GM12878 (cell line): Measurements from ENCODE around the gene PON3. TPM values are rescaled to one million over a fixed set of nuclear protein-coding genes. Genes with fewer than 3 reads are reported as not detected.

ENCODE experiments used
- CREB1 ChIP-seq: IDR thresholded peaks from 2 replicates; pipeline ENCODE4 v1.6.1; 2012; ENCODE audit warnings: low read depth, mild to moderate bottlenecking, inconsistent platforms
- DPF2 ChIP-seq: fragments of 450-650 bp; IDR thresholded peaks from 2 replicates; pipeline ENCODE4 v1.6.1; 2017; ENCODE audit warnings: mild to moderate bottlenecking
- KLF5 ChIP-seq: fragments of 450-650 bp; IDR thresholded peaks from 2 replicates; pipeline ENCODE4 v1.6.1; 2014; ENCODE audit warnings: mild to moderate bottlenecking; ENCODE audit not compliant: partially characterized antibody
- MEF2A ChIP-seq: IDR thresholded peaks from 2 replicates; pipeline ENCODE4 v1.6.1; 2011; ENCODE audit warnings: low read depth, mild to moderate bottlenecking, low read length, moderate library complexity; ENCODE audit not compliant: insufficient read depth
- MYC ChIP-seq: IDR thresholded peaks from 2 replicates; pipeline ENCODE4 v1.6.1; 2011; ENCODE audit warnings: mild to moderate bottlenecking, low read length, moderate library complexity, inconsistent platforms; ENCODE audit not compliant: insufficient read depth, insufficient replicate concordance, insufficient read length, severe bottlenecking
- NBN ChIP-seq: fragments of 450-650 bp; IDR thresholded peaks from 2 replicates; pipeline ENCODE4 v1.6.1; 2016
- SMAD5 ChIP-seq: IDR thresholded peaks from 2 replicates; pipeline ENCODE4 v1.6.1; 2016; ENCODE audit warnings: antibody characterized with exemption, low read depth
- SREBF1 ChIP-seq: IDR thresholded peaks from 2 replicates; pipeline ENCODE4 v1.6.1; 2012; ENCODE audit warnings: mild to moderate bottlenecking, low read length
- YY1 ChIP-seq: IDR thresholded peaks from 2 replicates; pipeline ENCODE4 v1.6.1; 2011; ENCODE audit warnings: low read depth, mild to moderate bottlenecking, low read length
- ZBED1 ChIP-seq: IDR thresholded peaks from 2 replicates; pipeline ENCODE4 v1.6.1; 2016; ENCODE audit warnings: borderline replicate concordance
- polyA plus RNA-seq, 11 experiments: library from polyadenylated mRNA; depleted of rRNA in 4 of 11; unstranded in 6 of 11; stranded (reverse) in 5 of 11; fragments of >200 nt; fragmentation: Nextera tagmentation in 4 of 11; fragmentation: Illumina TruSeq in 1 of 11; extraction: Ambion mirVana in 4 of 11; extraction: Trizol in 1 of 11; gene quantifications; 1 replicate in 1 of 11; 2 replicates in 10 of 11; pipeline versions ENCODE4 v1.2.1 to v1.2.3, GENCODE V29; 2011 to 2016; ENCODE audit warnings: inconsistent platforms in 2 of 11, missing spikeins in 2 of 11, low read depth in 1 of 11
- total RNA-seq, 4 experiments: library from RNA; depleted of rRNA in 3 of 4; stranded (reverse); fragments of >200 nt in 3 of 4; fragmentation: Illumina TruSeq in 1 of 4; extraction: Trizol in 1 of 4; gene quantifications; 2 replicates each; pipeline versions ENCODE4 v1.2.1 to v1.2.3, GENCODE V29; 2013 to 2021
- TF ChIP-seq, protein P1 (sequence below): fragments of 450-650 bp; conservative IDR thresholded peaks from 2 replicates; pipeline ENCODE4 v1.6.1; 2017; ENCODE audit warnings: mild to moderate bottlenecking, moderate library complexity
- TF ChIP-seq, protein P2 (sequence below): fragments of 450-650 bp; IDR thresholded peaks from 2 replicates; pipeline ENCODE4 v1.6.1; 2017; ENCODE audit warnings: mild to moderate bottlenecking
- TF ChIP-seq, protein P3 (sequence below): fragments of 450-650 bp; IDR thresholded peaks from 2 replicates; pipeline ENCODE4 v1.6.1; 2017; ENCODE audit warnings: mild to moderate bottlenecking, low read depth, inconsistent platforms; ENCODE audit not compliant: poor library complexity, severe bottlenecking
- TF ChIP-seq, protein P4 (sequence below): fragments of 150-350 bp; IDR thresholded peaks from 2 replicates; pipeline ENCODE4 v1.6.1; 2014; ENCODE audit warnings: mild to moderate bottlenecking, low read depth, low read length
- TF ChIP-seq, protein P5 (sequence below): IDR thresholded peaks from 2 replicates; pipeline ENCODE4 v1.6.1; 2012; ENCODE audit warnings: low read depth, low read length, improper control_type of control experiment
- TF ChIP-seq, protein P6 (sequence below): IDR thresholded peaks from 2 replicates; pipeline ENCODE4 v1.6.1; 2012; ENCODE audit warnings: mild to moderate bottlenecking, low read depth, low read length

The PON3 gene
- total and polyA plus RNA-seq, 10 of the 15 experiments (the other 5 are each of a cell fraction or from before 2014, with no cell fraction given), result 0.45 to 2.0 (median 0.91) TPM

DNA sequence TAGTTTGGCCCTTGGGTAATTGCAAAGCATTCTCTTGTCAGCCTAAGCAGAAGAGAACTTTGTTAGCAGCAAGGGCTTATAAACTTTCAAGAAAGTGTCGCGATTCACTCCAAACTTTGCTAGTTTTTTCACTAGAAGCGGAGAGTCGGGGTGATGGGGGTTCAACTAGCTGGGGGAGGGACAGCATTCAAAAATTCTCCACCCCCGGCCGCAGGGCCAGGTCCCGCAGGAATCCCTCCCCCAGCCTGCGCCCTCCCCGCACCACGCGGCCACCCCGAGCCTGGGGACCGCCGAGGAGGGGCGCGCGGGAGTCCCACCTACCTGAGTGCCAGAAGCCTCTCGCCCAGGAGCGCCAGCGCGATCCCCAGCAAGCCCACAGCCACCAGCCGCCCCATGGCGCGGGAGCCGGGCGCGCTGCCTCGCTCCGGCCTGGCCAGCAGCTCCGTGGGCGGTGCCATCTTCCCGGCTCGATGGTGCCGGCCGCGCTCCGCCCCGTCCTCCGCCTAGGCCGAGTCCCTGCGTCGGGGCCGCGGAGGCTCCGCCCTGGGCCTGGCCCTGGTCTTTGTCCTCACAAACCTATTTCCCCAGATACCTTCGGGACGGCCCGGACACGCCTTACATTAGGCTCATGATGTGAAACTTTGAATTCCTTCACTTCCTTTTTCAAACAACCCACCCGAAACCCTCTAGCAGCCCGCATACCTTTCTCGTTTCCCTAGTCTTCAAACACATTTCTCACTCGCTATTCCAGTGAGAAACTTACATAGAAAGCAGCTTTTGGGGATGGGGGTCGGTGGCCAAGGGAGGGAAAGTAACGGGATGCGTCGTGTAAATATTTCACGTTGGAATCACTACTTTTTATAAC is 38.6 kb upstream of the PON3 start, which contains the start of gene PON2 (continued):
- TF ChIP-seq, protein P1, sequence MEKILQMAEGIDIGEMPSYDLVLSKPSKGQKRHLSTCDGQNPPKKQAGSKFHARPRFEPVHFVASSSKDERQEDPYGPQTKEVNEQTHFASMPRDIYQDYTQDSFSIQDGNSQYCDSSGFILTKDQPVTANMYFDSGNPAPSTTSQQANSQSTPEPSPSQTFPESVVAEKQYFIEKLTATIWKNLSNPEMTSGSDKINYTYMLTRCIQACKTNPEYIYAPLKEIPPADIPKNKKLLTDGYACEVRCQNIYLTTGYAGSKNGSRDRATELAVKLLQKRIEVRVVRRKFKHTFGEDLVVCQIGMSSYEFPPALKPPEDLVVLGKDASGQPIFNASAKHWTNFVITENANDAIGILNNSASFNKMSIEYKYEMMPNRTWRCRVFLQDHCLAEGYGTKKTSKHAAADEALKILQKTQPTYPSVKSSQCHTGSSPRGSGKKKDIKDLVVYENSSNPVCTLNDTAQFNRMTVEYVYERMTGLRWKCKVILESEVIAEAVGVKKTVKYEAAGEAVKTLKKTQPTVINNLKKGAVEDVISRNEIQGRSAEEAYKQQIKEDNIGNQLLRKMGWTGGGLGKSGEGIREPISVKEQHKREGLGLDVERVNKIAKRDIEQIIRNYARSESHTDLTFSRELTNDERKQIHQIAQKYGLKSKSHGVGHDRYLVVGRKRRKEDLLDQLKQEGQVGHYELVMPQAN, result peak; percentile 64; the same call in 1 of the 2 replicates
- 0 out of 2 replicates have a peak, but pooled peaks have one; percentile 37 for TF ChIP-seq MEF2A
- peak; percentile 25; the same call in 1 of the 2 replicates for TF ChIP-seq ZBED1
- TF ChIP-seq CREB1, result no peak
- TF ChIP-seq MYC, result no peak
- TF ChIP-seq, protein P2, sequence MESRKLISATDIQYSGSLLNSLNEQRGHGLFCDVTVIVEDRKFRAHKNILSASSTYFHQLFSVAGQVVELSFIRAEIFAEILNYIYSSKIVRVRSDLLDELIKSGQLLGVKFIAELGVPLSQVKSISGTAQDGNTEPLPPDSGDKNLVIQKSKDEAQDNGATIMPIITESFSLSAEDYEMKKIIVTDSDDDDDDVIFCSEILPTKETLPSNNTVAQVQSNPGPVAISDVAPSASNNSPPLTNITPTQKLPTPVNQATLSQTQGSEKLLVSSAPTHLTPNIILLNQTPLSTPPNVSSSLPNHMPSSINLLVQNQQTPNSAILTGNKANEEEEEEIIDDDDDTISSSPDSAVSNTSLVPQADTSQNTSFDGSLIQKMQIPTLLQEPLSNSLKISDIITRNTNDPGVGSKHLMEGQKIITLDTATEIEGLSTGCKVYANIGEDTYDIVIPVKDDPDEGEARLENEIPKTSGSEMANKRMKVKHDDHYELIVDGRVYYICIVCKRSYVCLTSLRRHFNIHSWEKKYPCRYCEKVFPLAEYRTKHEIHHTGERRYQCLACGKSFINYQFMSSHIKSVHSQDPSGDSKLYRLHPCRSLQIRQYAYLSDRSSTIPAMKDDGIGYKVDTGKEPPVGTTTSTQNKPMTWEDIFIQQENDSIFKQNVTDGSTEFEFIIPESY, result no peak
- TF ChIP-seq SMAD5, result no peak
- 0 out of 2 replicates have a peak, but pooled peaks have one; percentile 41 for TF ChIP-seq NBN
- TF ChIP-seq YY1, result peak; percentile 75
- peak; percentile 59 for TF ChIP-seq KLF5
- TF ChIP-seq DPF2, result peak; percentile 90
- TF ChIP-seq, protein P3, sequence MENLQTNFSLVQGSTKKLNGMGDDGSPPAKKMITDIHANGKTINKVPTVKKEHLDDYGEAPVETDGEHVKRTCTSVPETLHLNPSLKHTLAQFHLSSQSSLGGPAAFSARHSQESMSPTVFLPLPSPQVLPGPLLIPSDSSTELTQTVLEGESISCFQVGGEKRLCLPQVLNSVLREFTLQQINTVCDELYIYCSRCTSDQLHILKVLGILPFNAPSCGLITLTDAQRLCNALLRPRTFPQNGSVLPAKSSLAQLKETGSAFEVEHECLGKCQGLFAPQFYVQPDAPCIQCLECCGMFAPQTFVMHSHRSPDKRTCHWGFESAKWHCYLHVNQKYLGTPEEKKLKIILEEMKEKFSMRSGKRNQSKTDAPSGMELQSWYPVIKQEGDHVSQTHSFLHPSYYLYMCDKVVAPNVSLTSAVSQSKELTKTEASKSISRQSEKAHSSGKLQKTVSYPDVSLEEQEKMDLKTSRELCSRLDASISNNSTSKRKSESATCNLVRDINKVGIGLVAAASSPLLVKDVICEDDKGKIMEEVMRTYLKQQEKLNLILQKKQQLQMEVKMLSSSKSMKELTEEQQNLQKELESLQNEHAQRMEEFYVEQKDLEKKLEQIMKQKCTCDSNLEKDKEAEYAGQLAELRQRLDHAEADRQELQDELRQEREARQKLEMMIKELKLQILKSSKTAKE, result no peak
- no peak for TF ChIP-seq SREBF1
- TF ChIP-seq, protein P4, sequence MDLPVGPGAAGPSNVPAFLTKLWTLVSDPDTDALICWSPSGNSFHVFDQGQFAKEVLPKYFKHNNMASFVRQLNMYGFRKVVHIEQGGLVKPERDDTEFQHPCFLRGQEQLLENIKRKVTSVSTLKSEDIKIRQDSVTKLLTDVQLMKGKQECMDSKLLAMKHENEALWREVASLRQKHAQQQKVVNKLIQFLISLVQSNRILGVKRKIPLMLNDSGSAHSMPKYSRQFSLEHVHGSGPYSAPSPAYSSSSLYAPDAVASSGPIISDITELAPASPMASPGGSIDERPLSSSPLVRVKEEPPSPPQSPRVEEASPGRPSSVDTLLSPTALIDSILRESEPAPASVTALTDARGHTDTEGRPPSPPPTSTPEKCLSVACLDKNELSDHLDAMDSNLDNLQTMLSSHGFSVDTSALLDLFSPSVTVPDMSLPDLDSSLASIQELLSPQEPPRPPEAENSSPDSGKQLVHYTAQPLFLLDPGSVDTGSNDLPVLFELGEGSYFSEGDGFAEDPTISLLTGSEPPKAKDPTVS, result no peak
- TF ChIP-seq, protein P5, sequence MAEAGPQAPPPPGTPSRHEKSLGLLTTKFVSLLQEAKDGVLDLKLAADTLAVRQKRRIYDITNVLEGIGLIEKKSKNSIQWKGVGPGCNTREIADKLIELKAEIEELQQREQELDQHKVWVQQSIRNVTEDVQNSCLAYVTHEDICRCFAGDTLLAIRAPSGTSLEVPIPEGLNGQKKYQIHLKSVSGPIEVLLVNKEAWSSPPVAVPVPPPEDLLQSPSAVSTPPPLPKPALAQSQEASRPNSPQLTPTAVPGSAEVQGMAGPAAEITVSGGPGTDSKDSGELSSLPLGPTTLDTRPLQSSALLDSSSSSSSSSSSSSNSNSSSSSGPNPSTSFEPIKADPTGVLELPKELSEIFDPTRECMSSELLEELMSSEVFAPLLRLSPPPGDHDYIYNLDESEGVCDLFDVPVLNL, result no peak
- TF ChIP-seq, protein P6, sequence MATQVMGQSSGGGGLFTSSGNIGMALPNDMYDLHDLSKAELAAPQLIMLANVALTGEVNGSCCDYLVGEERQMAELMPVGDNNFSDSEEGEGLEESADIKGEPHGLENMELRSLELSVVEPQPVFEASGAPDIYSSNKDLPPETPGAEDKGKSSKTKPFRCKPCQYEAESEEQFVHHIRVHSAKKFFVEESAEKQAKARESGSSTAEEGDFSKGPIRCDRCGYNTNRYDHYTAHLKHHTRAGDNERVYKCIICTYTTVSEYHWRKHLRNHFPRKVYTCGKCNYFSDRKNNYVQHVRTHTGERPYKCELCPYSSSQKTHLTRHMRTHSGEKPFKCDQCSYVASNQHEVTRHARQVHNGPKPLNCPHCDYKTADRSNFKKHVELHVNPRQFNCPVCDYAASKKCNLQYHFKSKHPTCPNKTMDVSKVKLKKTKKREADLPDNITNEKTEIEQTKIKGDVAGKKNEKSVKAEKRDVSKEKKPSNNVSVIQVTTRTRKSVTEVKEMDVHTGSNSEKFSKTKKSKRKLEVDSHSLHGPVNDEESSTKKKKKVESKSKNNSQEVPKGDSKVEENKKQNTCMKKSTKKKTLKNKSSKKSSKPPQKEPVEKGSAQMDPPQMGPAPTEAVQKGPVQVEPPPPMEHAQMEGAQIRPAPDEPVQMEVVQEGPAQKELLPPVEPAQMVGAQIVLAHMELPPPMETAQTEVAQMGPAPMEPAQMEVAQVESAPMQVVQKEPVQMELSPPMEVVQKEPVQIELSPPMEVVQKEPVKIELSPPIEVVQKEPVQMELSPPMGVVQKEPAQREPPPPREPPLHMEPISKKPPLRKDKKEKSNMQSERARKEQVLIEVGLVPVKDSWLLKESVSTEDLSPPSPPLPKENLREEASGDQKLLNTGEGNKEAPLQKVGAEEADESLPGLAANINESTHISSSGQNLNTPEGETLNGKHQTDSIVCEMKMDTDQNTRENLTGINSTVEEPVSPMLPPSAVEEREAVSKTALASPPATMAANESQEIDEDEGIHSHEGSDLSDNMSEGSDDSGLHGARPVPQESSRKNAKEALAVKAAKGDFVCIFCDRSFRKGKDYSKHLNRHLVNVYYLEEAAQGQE, result no peak
